ENCODE results near the gene STAT5A.
"Not testable (repeated sequence)": the region's sequence is repeated elsewhere in the genome, so short reads cannot be mapped to it uniquely, and the experiment has no call there.

The STAT5A gene

DNA sequence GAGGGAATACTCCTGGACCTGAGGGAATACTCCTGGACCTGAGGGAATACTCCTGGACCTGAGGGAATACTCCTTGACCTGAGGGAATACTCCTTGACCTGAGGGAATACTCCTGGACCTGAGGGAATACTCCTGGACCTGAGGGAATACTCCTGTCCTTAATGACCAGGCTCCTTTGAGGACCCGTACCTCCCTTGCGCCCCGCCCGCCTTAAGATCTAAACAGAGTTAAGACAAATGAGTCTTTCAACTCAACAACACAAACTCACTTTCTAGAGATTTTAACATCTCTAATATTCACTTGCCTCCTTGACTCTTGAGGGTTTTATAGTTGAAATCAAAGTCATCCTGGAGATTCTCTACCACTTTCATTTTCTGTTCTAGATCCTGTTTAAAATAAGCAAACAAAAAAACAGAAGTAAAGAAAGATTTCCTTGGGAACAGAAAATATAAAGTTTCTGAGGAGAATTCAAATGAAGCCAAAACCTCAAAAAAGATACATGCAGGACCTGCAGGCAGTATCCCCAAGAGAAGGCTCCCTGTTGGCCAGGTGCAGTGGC lies 50.2 kb downstream of the STAT5A start:
- DNase-seq, result no peak

DNA sequence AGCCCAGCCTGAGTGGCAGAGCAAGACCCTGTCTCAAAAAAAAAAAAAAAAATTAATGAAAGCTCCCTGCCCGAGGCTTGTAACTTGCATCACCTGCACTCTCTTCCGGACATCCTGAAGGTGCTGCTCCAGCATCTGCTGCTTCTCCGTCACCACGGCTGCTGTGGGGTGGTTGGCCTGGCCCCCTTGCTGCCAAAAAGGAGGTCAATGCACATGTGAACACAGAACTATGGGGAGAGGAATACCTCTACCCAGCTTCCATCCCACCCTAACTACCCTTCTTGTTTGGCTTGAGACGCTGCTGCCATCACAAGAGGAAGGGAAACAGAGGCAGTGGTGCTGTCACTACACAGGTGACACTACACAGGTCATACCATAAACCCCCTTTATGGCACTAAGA lies 50.9 kb downstream of the STAT5A start:
- no peak for DNase-seq

DNA sequence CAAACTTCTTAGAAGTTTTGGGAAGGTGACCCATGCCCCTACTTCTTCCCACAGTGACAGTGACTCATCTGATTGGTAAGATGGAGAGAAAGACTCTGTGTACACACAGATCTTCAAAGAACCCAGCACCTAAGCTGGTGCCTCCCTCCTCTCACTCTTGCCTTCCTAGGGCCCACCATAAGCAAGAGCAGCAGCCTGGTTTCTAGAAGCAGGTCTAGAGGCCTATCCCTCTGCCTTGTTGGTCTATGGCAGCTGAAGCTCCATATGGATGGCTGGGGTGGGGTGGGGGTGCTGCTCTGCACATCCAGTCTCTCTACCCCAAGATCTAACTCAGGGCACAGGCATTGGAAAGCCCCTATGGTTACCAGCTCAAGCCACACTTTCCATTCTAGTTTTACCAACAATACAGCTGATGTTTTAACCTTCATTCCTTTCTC lies 52.4 kb downstream of the STAT5A start:
- DNase-seq, result no peak

DNA sequence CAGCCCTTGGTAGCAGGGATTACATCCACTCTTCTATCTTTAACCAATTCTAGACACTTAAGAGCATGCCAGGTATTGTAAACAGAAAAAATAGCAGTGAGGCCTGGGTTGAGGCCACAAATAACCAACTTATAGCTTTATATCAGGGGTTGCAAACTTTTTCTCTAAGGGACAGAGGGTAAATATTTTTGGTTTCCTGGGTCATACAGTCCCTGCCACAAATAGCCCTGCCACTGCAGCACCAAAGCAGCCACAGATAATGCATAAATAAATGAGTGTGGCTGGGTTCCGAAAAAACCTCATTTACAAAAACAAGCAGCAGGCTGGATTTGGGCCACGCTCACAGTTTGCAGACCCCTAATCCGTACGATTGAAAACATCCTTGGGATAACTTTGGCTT lies 53.3 kb downstream of the STAT5A start:
- DNase-seq, result no peak

DNA sequence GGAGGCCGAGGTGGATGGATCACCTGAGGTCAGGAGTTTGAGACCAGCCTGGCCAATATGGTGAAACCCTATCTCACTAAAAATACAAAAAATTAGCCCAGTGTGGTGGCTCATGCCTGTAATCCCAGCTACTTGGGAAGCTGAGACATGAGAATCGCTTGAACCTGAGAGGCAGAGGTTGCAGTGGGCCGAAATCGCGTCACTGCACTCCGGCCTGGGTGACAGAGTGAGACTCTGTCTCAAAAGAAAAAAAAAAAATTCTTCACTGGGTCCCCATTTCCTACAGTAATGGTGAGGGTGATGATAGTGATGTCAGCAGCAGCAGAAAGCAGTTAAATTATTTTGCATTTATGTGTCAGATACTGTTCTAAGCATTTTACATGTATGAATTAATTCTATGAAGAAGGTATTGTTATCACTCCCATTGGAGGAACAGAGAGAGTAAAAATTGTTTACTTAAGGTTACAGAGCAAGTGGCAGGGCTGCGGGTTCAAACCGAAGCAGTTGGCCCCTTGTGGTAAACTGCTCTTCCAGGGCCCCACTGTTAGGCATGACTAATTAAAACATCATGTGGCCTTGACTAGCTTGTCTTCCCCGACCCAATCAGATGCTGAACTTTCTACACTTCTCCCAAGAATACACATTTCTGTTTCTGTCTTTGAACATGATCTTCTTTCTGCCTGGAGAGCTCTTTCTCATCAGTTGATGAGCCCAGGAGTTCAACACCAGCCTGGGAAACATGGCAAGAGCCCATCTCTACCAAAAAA lies 54.1 kb downstream of the STAT5A start:
- DNase-seq, result no peak

DNA sequence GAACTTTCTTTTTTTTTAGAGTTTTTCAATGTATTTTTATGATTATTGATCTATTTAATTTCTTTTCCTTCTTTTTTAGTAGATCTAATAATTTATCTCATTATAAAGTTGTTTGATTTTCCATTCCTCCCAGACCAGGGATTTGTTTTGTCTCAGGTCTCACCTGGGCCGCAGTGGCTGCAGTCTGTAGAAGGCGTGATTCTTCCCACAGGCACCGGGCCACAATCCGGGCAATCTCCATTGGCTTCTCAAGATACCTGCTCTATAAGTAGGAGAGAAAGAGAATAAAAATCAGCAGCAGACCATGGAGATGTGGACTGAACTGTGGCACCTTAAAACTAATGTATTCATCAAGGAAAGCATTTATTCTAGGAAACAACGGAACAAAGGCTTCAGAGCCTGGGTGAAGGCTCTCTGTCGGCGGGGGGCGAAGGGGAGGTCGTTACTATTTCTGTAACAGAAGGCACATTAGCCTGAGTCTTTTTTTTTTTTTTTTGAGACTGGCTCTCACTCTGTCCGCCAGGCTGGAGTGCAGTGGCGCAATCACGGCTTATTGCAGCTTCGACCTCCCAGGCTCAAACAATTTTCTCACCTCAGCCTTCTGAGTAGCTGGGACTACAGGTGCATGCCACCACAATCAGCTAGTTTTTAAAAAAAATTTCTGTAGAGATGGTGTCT lies 57.2 kb downstream of the STAT5A start:
- DNase-seq, result no peak

DNA sequence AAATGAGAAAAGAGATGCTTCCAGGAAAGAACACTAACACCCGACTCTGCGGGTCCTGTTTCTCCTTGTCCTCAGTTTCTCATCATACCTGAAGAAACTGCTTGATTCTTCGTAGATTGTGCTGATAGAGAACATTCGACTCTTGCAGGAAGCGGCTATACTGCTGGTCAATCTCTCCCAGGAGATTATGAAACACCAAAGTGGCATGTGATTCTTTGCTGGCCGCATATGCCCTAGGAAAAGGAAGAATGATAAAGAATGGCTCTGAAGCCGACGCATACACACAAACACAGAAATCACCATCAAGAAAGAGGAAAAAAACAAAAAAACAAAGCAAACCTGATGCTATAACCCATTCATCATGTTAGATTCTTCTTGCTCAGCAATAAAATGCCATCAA lies 58.2 kb downstream of the STAT5A start:
- no peak for DNase-seq

DNA sequence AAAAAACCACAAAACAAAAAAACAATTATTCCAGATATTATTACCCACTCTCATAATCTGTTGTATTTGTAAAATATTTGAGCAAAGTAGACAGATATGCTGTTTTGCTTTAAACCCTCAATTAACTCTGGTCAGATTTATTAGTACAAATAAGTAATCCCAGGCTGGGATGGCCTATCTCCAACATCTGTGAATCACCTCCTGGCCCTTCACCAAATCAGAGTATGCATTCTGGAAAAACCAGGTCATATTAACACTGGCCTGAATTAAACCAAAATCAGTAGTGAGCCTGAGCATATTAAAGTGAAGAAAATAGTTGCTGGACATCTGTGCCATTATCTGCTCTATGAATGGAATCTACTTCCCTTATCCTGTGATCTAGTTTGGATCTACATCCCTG lies 58.9 kb downstream of the STAT5A start:
- no peak for DNase-seq

DNA sequence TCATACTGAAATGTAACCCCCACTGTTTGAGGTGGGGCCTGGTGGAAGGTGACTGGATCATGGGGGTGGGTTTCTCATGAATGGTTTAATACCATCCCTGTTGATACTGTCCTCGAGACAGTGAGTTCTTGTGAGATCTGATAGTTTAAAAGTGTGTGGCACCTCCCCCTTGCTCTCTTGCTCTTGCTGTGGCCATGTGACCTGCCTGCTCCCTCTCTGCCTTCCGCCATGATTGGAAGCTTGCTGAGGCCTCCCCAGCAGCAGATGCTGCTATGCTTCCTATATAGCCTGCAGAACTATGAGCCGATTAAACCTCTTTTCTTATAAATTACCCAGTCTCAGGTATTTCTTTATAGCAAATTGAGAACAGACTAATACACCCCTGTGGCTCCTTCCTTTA lies 59.3 kb downstream of the STAT5A start:
- no peak for DNase-seq

DNA sequence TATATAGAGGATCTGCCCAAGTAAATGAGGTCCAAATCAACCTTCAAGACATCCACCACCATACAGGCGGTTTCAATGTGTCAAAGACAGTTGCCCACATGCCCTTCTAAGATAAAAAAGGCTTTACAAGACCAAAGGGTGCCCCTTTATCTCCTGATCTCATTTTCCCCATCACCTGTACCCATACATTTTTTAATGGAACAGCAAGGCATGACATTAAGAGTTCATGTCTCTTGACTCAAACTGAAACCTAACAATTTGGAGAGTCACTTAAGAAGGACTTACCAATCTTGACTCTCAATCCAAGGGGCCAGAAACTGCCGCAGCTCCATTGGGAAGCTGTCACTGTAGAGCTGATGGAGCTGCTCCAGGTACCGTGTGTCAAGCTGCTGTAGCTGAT lies 59.8 kb downstream of the STAT5A start:
- DNase-seq, result no peak

DNA sequence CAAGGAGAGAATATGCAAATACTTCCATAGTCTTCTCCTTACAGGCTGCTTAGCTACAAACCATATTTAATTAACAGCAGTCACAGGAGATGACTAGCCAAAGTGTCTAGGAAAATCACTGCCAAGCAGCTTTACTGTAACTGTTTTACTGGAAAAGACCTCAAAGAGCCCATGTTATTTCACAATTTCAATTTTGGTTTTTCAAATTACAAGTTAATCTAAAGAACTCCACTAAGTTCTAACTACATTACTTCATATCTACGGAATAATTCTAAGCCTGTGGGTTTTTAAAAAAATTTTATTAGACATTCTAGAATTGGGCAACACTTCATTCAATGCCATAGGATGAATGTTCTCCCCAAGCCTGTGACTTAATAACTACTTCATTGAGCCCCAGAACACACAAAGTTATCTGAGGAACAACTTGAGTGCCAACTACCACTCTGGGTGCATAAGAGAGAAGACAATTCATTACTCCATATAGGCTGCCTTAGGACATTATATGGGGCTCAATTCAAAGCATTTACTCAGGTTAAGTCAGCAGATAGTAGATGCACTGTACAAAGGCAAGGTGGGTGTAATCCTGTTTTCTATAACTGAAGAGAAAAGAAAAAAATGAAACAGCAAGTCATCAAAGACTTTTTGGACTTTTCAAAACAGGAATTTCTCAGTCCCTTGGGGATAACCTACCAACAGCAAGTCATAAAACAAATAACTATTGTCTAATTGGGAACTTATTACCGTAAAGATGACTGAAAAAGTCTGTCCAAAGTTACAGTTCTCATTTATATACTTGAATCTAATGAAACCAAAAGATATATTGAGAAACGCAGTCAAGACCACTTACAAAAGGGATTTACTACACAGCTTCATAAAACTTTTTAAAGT lies 66.9 kb downstream of the STAT5A start:
- DNase-seq, result no peak

DNA sequence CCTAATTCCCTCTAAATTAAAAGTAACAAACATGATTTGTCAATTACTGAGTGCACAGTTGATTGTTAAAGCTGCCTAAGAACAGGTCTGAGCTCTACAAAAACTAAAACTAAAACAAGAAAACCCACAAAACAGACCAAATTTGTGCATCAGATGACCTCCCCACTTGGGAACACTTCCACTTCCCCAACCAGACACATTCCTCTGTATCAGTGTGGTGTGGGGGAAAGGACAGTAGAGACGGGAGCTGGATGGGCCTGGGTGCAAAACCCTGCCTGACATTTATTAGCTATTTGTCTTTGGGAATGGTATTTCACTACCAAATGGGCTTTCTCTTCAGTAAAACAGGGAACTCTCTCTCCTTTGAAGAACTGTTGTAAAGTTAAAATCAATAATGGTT lies 70.1 kb downstream of the STAT5A start:
- DNase-seq, result no peak

DNA sequence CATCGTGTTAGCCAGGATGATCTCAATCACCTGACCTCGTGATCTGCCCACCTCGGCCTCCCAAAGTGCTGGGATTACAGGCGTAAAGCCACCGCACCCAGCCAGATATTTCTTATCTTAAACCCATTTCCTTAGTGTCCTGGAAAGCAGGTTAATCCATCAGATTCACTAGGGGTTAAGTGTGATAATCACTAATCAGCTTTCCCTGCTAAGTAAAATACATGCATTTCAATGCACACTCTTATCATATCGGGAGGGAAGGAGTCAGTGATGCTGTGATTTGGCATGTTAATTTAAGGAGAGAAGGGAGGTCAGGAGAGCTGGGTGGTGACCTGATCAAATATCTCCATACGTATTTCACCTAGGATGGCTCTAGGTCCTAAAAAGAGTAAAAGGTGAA lies 70.8 kb downstream of the STAT5A start:
- no peak for DNase-seq

DNA sequence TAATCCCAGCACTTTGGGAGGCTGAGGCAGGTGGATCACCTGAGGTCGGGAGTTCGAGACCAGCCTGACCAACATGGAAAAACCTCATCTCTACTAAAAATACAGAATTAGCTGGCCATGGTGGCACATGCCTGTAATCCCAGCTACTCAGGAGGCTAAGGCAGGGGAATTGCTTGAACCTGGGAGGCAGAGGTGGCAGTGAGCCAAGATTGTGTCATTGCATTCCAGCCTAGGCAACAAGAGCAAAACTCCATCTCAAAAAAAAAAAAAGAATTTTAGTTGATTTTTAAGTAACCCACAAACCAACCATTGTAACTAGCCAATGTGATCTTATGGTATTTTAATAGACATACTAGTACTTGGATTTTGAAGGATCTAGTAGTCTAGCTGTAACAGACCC lies 72.1 kb downstream of the STAT5A start:
- not testable (repeated sequence) for DNase-seq

Measured in stimulated activated CD4-positive, alpha-beta T cell treated with anti-CD3 and anti-CD28 coated beads, Interleukin-12 subunit alpha, Interleukin-12 subunit beta, amount 100 ng/mL, for 4 hours (primary cell).